Activated CD4-positive, alpha-beta T cell treated with anti-CD3 and anti-CD28 coated beads for 36 hours (primary cell): Measurements from ENCODE around the gene PLIN1. TPM values are rescaled to one million over a fixed set of nuclear protein-coding genes. Genes with fewer than 3 reads are reported as not detected.
"Not testable (repeated sequence)": the region's sequence is repeated elsewhere in the genome, so short reads cannot be mapped to it uniquely, and the experiment has no call there.

Source experiments
- ATAC-seq: fragments of 200-7000 bp; cut with Tn5 transposase; one replicate; pipeline ENCODE4 v1.10.0; 2021; ENCODE audit warnings: mild to moderate bottlenecking, moderate library complexity
- CTCF ChIA-PET: fragments of 350-600 bp; sonication (Branson Sonifier 250); formaldehyde crosslinking; loops from one replicate; lab custom pipeline; 2021; ENCODE audit warnings: antibody characterized with exemption; lab: Charles Lee
- POLR2A ChIA-PET: fragments of 350-600 bp; sonication (Branson Sonifier 250); formaldehyde crosslinking; loops from one replicate; lab custom pipeline; 2021; ENCODE audit warnings: antibody characterized with exemption, inconsistent platforms; lab: Charles Lee
- DNase-seq: peaks from one replicate; pipeline ENCODE4 v3.0.0-alpha.2; 2020
- H3K27ac Mint-ChIP-seq: one replicate; pipeline ENCODE4 v1.8.0; 2021; ENCODE audit warnings: mixed read lengths
- H3K27me3 Mint-ChIP-seq: one replicate; pipeline ENCODE4 v1.8.0; 2021; ENCODE audit warnings: mixed read lengths
- H3K36me3 Mint-ChIP-seq: one replicate; pipeline ENCODE4 v1.8.0; 2021; ENCODE audit warnings: low read depth, mixed read lengths
- H3K4me1 Mint-ChIP-seq: one replicate; pipeline ENCODE4 v1.8.0; 2021; ENCODE audit warnings: mixed read lengths
- H3K4me3 Mint-ChIP-seq: one replicate; pipeline ENCODE4 v1.8.0; 2021; ENCODE audit warnings: mild to moderate bottlenecking, moderate library complexity, mixed read lengths
- H3K9me3 Mint-ChIP-seq: one replicate; pipeline ENCODE4 v1.8.0; 2021; ENCODE audit warnings: low read depth, mixed read lengths
- intact Hi-C, 2 experiments: fragments of 100-400 bp; cut with DNase I in 1 of 2; cut with micrococcal nuclease in 1 of 2; formaldehyde crosslinking; loops; one replicate each; pipeline versions ENCODE4 v1.14.2 to v1.15.1; 2022 to 2024; cut with DNase I, micrococcal nuclease
- total RNA-seq, 2 experiments: library from RNA; stranded (reverse); gene quantifications; one replicate each; pipeline ENCODE4 v1.2.3, GENCODE V29; 2021

The PLIN1 gene
- total RNA-seq, 2 experiments from 2014 or later = 0.39 to 0.41 TPM

GRCh38 chr15:89690276-89691218 is 11.4 kb upstream of the PLIN1 start, which contains the start of the genes PEX11A and WDR93:
Gene PEX11A, minus strand, starts transcription at chr15:89690754. Its CDS starts 122 bp downstream, at chr15:89690632.
Gene WDR93, plus strand, starts transcription at chr15:89690811. Its CDS starts 10,936 bp downstream, at chr15:89701747.
- ChIA-PET POLR2A (no interaction called here), CTCF (interaction anchor here (0.6 to 1.9 kb wide), 2 partner anchors 17 to 20 kb away, joined by 3 to 5 read pairs; no protein-coding TSS in a partner anchor)
- Mint-ChIP-seq H3K4me1 (peaks cover 12% of the 10 kb centered on the region), H3K27me3 (no peaks in the 10 kb centered on the region), H3K4me3 (peak within 1 kb of the TSS; percentile 85), H3K36me3 (peaks cover 1% of the 10 kb centered on the region), H3K9me3 (no peaks in the 10 kb centered on the region), H3K27ac (peak within 1 kb of the TSS; percentile 82)
- ATAC-seq = peak; percentile 92
- DNase-seq = peak; percentile 87
- intact Hi-C loops = loop anchor here (1.0 to 10.0 kb wide), 6 partner anchors 60 to 542 kb away; partner anchors contain the start of genes TICRR (in 2 of the 2), CIB1 (in 1 of the 2) and GDPGP1 (in 1 of the 2)

GRCh38 chr15:89689930-89690275 is 10.7 kb upstream of the PLIN1 start:
- intact Hi-C loops = loop anchor here (1.0 to 10.0 kb wide), 6 partner anchors 60 to 542 kb away; partner anchors contain the start of genes TICRR (in 2 of the 2), CIB1 (in 1 of the 2) and GDPGP1 (in 1 of the 2)
- DNase-seq, POLR2A ChIA-PET, H3K27me3 Mint-ChIP-seq, H3K36me3 Mint-ChIP-seq, ATAC-seq, H3K9me3 Mint-ChIP-seq: not testable (repeated sequence)
- H3K4me3 Mint-ChIP-seq = peak overlapping the region; percentile 85
- peak overlapping the region; percentile 82 for H3K27ac Mint-ChIP-seq
- H3K4me1 Mint-ChIP-seq = peaks cover 12% of the 10 kb centered on the region
- CTCF ChIA-PET = interaction anchor here (0.6 to 1.9 kb wide), 2 partner anchors 16 to 20 kb away, joined by 3 to 5 read pairs; no protein-coding TSS in a partner anchor

- Mint-ChIP-seq H3K4me1 (peaks cover 12% of the 10 kb centered on the region), H3K9me3 (no peaks in the 10 kb centered on the region), H3K4me3 (no peak overlapping the region), H3K27me3 (no peaks in the 10 kb centered on the region), H3K36me3 (peaks cover 9% of the 10 kb centered on the region), H3K27ac (no peak overlapping the region)
- intact Hi-C loops = no loop called here
- ATAC-seq (no peak), DNase-seq (no peak)
- CTCF ChIA-PET = interaction anchor here (0.6 kb wide), 1 partner anchor 69 kb away, joined by 3 read pairs; no protein-coding TSS in a partner anchor
- POLR2A ChIA-PET = no interaction called here
These were observed 7.4 kb upstream of the PLIN1 start for GRCh38 chr15:89686522-89686921.

GRCh38 chr15:89685995-89686394 is 6.8 kb upstream of the PLIN1 start:
- Mint-ChIP-seq H3K9me3 (no peaks in the 10 kb centered on the region), H3K27me3 (no peaks in the 10 kb centered on the region), H3K4me1 (peaks cover 10% of the 10 kb centered on the region), H3K4me3 (no peak overlapping the region), H3K27ac (no peak overlapping the region), H3K36me3 (peaks cover 9% of the 10 kb centered on the region)
- ATAC-seq (no peak), DNase-seq (no peak)
- CTCF ChIA-PET = interaction anchor here (0.6 kb wide), 1 partner anchor 68 kb away, joined by 3 read pairs; no protein-coding TSS in a partner anchor
- intact Hi-C loops = no loop called here
- POLR2A ChIA-PET = no interaction called here

- Mint-ChIP-seq H3K36me3 (peaks cover 9% of the 10 kb centered on the region), H3K27ac (no peak overlapping the region), H3K27me3 (no peaks in the 10 kb centered on the region), H3K4me3 (no peak overlapping the region), H3K4me1 (no peaks in the 10 kb centered on the region), H3K9me3 (no peaks in the 10 kb centered on the region)
- DNase-seq = no peak
- ChIA-PET POLR2A (no interaction called here), CTCF (no interaction called here)
- intact Hi-C loops = no loop called here
- no peak for ATAC-seq
These were observed 2.0 kb upstream of the PLIN1 start for GRCh38 chr15:89681146-89681545.

- Mint-ChIP-seq H3K4me1 (no peaks in the 10 kb centered on the region), H3K27me3 (no peaks in the 10 kb centered on the region), H3K4me3 (no peak overlapping the region), H3K36me3 (peaks cover 6% of the 10 kb centered on the region), H3K9me3 (no peaks in the 10 kb centered on the region), H3K27ac (no peak overlapping the region)
- ATAC-seq (no peak), DNase-seq (no peak)
- CTCF ChIA-PET = no interaction called here
- POLR2A ChIA-PET = no interaction called here
- intact Hi-C loops = no loop called here
These were observed 1.2 kb upstream of the PLIN1 start for GRCh38 chr15:89680282-89680873.

GRCh38 chr15:89677381-89677780 is 1.8 kb downstream of the PLIN1 start:
- DNase-seq (no peak), ATAC-seq (no peak)
- POLR2A ChIA-PET = interaction anchor here (0.6 kb wide), 1 partner anchor 98 kb away, joined by 6 read pairs; no protein-coding TSS in a partner anchor
- H3K27me3 Mint-ChIP-seq = no peaks in the 10 kb centered on the region
- H3K9me3 Mint-ChIP-seq = no peaks in the 10 kb centered on the region
- no peak overlapping the region for H3K27ac Mint-ChIP-seq
- no peaks in the 10 kb centered on the region for H3K36me3 Mint-ChIP-seq
- CTCF ChIA-PET = no interaction called here
- no peaks in the 10 kb centered on the region for H3K4me1 Mint-ChIP-seq
- intact Hi-C loops = no loop called here
- no peak overlapping the region for H3K4me3 Mint-ChIP-seq

GRCh38 chr15:89675606-89676005 is 3.6 kb downstream of the PLIN1 start:
- POLR2A ChIA-PET = no interaction called here
- Mint-ChIP-seq H3K4me3 (no peak overlapping the region), H3K36me3 (no peaks in the 10 kb centered on the region), H3K27me3 (no peaks in the 10 kb centered on the region), H3K4me1 (no peaks in the 10 kb centered on the region), H3K9me3 (no peaks in the 10 kb centered on the region), H3K27ac (no peak overlapping the region)
- no peak for ATAC-seq
- no peak for DNase-seq
- CTCF ChIA-PET = interaction anchor here (0.6 to 0.8 kb wide), 4 partner anchors 10 to 1853 kb away, joined by 3 read pairs; no protein-coding TSS in a partner anchor
- intact Hi-C loops = no loop called here

- Mint-ChIP-seq H3K4me1 (no peaks in the 10 kb centered on the region), H3K36me3 (no peaks in the 10 kb centered on the region), H3K4me3 (no peak overlapping the region), H3K27me3 (no peaks in the 10 kb centered on the region), H3K27ac (no peak overlapping the region), H3K9me3 (no peaks in the 10 kb centered on the region)
- intact Hi-C loops = no loop called here
- POLR2A ChIA-PET = no interaction called here
- ATAC-seq = no peak
- no peak for DNase-seq
- CTCF ChIA-PET = interaction anchor here (1.0 to 1.8 kb wide), 3 partner anchors 14 to 28 kb away, joined by 3 to 5 read pairs (median 4); no protein-coding TSS in a partner anchor
These were observed 4.6 kb downstream of the PLIN1 start for GRCh38 chr15:89674526-89674925.

- peak; percentile 52 for DNase-seq
- no peaks in the 10 kb centered on the region for H3K9me3 Mint-ChIP-seq
- H3K4me3 Mint-ChIP-seq = no peak overlapping the region
- ChIA-PET POLR2A (no interaction called here), CTCF (interaction anchor here (0.5 to 1.8 kb wide), 6 partner anchors 16 to 415 kb away, joined by 3 to 7 read pairs (median 4); no protein-coding TSS in a partner anchor)
- no peak overlapping the region for H3K27ac Mint-ChIP-seq
- peak; percentile 55 for ATAC-seq
- H3K4me1 Mint-ChIP-seq = no peaks in the 10 kb centered on the region
- H3K27me3 Mint-ChIP-seq = no peaks in the 10 kb centered on the region
- no peaks in the 10 kb centered on the region for H3K36me3 Mint-ChIP-seq
- intact Hi-C loops = no loop called here
These were observed 6.0 kb downstream of the PLIN1 start for GRCh38 chr15:89673165-89673512.
